GM20000 (cell line): Measurements from ENCODE around the gene LTBP4.
A peak's percentile ranks its signal among the peaks of the same experiment; 100 is the strongest.

Experiments used
- DNase-seq: peaks from one replicate; pipeline ENCODE4 v3.0.0; 2012; ENCODE audit warnings: low spot score
- TF ChIP-seq, protein P1 (sequence below): IDR thresholded peaks from 2 replicates; pipeline ENCODE4 v1.5.1; 2012; ENCODE audit warnings: mild to moderate bottlenecking, control low read depth; ENCODE audit errors: extremely low read depth, missing control alignments

Gene LTBP4

DNA sequence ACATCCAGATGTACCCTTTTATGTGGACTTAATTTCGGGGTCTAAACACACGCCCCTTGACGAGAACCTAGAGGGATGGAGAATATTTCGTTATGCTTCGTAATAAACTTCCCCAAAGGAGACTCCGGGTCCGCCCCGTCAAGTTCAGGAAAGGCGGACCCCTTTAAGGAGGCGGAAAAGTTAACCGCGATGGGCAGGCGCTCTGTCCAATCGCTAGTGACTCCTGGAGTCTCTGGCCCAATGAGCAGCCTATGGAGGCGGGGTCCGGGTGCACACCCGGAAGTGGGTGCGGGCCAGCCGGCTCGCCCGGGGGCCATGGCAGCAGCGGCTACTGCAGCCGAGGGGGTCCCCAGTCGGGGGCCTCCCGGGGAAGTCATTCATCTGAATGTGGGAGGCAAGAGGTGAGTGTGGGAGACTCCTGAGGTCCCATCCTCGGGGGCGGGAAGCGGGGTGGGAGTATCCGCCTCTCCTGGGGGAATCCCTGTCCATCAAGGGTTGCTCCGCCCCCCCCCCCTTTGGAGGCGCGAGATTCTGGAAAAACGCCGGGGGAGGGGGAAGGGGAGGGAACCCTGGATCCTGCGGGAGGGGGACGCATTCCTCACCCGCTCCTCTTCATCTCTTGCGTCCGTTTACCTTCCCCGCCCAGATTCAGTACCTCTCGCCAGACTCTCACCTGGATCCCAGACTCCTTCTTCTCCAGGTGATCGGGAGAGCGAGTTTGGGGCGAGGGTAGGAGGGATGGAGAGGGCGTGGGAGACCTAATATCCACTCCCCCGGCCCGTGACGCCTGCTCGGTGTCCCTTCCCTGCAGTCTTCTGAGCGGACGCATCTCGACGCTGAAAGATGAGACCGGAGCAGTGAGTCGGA, 24.4 kb upstream of the LTBP4 start, which contains the start of gene SHKBP1:
SHKBP1 (plus strand) TSS at position 289 of the 867 bp plus-strand sequence; CDS start at position 316, 27 bp downstream.
- TF ChIP-seq, protein P1, sequence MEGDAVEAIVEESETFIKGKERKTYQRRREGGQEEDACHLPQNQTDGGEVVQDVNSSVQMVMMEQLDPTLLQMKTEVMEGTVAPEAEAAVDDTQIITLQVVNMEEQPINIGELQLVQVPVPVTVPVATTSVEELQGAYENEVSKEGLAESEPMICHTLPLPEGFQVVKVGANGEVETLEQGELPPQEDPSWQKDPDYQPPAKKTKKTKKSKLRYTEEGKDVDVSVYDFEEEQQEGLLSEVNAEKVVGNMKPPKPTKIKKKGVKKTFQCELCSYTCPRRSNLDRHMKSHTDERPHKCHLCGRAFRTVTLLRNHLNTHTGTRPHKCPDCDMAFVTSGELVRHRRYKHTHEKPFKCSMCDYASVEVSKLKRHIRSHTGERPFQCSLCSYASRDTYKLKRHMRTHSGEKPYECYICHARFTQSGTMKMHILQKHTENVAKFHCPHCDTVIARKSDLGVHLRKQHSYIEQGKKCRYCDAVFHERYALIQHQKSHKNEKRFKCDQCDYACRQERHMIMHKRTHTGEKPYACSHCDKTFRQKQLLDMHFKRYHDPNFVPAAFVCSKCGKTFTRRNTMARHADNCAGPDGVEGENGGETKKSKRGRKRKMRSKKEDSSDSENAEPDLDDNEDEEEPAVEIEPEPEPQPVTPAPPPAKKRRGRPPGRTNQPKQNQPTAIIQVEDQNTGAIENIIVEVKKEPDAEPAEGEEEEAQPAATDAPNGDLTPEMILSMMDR = no peak
- DNase-seq = peak; percentile 98

DNA sequence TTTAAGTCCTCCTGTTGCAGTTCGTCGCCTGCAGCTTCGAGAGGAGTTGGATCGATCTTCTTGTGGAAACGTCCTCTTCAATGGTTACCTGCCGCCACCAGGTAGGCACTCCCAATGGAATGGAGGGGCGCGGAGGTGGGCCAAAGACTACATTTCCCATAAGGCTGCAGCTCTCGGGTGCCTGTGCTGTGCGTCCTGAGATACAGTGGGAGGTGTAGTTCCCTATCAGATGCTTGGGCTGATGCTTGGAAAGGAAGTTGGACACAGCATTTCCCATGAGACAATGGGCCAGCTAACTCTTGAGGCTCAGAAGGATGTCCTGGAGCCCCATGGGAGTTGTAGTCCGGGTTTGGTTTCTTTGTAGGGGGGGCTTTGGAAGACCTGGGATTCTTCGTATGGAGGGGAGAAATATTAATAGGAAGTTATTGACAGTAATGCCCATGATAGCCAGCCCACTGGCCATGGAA, 22.7 kb upstream of the LTBP4 start:
- TF ChIP-seq, protein P1 = no peak
- DNase-seq = no peak

DNA sequence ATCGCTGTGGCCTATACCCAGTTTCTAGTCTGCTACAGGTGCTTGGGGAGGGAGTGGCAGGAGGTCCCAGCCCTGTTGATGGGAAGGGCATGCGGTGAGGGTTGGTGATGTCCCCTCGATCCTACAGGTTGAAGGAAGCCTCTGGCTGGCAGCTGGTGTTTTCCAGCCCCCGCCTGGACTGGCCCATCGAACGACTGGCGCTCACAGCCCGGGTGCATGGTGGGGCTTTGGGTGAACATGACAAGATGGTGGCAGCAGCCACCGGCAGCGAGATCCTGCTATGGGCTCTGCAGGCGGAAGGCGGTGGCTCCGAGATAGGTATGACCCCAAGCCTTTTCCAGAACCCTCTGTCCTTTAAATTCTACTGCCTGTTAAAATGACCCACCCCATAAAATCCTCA, 20.6 kb upstream of the LTBP4 start:
- TF ChIP-seq, protein P1 = no peak
- DNase-seq = no peak

DNA sequence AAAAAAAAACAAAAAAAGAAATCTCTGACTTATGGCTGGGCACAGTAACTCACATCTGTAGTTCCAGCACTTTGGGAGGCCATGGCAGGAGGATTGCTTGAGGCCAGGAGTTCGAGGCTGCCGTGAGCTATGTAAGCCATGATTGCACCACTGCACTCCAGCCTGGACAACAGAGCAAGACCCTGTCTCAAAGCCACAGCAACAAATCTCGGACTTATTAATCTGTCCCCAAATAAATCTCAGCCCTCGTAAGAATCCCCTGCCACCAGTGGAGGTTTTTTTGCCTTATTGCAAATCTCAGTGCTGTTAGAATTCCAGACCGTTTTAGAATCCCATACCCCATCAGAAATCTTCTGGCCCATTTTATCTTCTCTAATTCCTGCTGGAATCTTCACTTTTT, 19.6 kb upstream of the LTBP4 start:
- TF ChIP-seq, protein P1 = no peak

DNA sequence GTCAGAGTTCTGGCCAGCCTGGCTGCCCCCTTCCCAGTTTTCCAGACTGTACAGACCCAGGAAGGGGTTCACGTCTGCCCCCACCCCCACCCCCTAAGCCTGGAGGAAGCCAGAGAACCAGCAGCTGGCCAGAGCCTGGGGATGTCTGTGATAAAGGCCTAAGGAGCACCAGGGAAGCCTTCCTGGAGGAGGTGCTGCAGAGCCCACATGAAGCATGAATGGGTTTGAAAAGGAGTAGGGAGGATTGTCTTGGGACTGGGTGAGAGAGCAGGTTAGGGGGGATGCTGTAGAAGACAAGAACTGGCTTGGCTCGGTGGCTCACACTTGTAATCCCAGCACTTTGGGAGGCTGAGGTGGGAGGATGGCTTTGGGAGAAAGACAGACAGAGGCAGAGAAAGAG, 18.7 kb upstream of the LTBP4 start:
- no peak for DNase-seq
- TF ChIP-seq, protein P1 = no peak

More for the DNA sequence above, 19.6 kb upstream of the LTBP4 start:
- DNase-seq = no peak

DNA sequence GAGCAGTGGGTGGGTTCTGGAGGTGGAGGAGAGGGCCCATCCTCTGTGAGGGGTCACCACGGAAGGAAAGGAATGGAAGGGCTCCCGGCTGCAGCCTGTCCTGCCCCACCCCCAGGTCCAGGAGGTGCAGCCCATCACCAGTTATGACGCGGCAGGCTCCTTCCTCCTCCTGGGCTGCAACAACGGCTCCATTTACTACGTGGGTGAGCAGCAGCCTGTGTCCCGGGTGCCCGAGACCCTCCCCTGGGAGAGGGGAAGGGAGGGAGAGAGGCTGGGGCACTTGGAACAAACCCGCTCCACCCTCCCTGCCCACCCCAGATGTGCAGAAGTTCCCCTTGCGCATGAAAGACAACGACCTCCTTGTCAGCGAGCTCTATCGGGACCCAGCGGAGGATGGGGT, 17.9 kb upstream of the LTBP4 start:
- no peak for DNase-seq
- TF ChIP-seq, protein P1 = no peak

DNA sequence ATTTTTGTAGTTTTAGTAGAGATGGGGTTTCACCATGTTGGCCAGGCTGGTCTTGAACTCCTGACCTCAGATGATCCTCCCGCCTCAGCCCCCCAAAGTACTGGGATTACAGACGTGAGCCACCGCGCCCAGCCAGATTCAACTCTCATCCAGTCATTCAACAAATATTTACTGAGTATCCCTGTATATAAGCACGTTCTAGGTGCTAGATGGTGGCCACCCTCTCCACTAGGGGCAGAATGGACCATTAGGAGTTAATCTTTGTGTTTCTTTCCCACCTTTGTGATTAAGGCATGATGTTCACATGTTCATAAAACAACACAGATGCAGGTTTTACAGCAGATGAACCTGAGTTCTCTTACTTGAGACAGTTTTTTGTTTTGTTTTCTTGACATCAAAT, 17.2 kb upstream of the LTBP4 start:
- no peak for DNase-seq
- TF ChIP-seq, protein P1 = no peak
